ENCODE measurements around the gene ZBTB42. TPM values are rescaled to one million over a fixed set of nuclear protein-coding genes. Genes with fewer than 3 reads are reported as not detected.

The ZBTB42 gene
- total RNA-seq, 1 donor from 2014 or later: 2.4 TPM

DNA sequence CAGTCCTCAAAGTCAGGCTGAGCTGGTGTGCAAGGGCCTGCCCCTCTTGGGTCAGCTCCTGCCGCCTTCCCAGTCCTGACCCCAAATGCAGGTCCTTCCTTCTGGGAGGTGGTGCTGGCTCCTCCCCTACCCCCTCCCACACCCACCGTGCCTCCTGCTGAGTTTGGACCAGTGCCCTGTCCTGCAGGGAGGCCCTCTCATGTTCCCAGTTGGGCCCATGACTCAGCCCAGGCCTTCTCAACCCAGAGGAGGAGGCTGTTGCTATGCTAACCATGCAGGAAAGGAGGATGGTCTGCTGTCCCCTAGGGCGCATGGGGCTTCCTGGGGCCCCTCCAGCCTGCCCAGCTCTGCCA is 4.4 kb downstream of the ZBTB42 start:
- H3K9me3 Mint-ChIP-seq (ENCODE audit: unreplicated experiment): no peaks in the 10 kb centered on the region
- TF ChIP-seq, protein P1, sequence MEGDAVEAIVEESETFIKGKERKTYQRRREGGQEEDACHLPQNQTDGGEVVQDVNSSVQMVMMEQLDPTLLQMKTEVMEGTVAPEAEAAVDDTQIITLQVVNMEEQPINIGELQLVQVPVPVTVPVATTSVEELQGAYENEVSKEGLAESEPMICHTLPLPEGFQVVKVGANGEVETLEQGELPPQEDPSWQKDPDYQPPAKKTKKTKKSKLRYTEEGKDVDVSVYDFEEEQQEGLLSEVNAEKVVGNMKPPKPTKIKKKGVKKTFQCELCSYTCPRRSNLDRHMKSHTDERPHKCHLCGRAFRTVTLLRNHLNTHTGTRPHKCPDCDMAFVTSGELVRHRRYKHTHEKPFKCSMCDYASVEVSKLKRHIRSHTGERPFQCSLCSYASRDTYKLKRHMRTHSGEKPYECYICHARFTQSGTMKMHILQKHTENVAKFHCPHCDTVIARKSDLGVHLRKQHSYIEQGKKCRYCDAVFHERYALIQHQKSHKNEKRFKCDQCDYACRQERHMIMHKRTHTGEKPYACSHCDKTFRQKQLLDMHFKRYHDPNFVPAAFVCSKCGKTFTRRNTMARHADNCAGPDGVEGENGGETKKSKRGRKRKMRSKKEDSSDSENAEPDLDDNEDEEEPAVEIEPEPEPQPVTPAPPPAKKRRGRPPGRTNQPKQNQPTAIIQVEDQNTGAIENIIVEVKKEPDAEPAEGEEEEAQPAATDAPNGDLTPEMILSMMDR (IDR thresholded peaks at IDR 0.05; ENCODE audit: unreplicated experiment): no peak
- peaks cover 6% of the 10 kb centered on the region for H3K27me3 Mint-ChIP-seq (ENCODE audit: unreplicated experiment)
- H3K4me1 Mint-ChIP-seq (ENCODE audit: unreplicated experiment): no peaks in the 10 kb centered on the region
- no peak for DNase-seq (ENCODE audit: low spot score)
- H3K4me3 Mint-ChIP-seq (ENCODE audit: unreplicated experiment): no peak overlapping the region
- H3K36me3 Mint-ChIP-seq (ENCODE audit: low read depth, unreplicated experiment): no peaks in the 10 kb centered on the region
- no peak overlapping the region for H3K27ac Mint-ChIP-seq (ENCODE audit: unreplicated experiment)

DNA sequence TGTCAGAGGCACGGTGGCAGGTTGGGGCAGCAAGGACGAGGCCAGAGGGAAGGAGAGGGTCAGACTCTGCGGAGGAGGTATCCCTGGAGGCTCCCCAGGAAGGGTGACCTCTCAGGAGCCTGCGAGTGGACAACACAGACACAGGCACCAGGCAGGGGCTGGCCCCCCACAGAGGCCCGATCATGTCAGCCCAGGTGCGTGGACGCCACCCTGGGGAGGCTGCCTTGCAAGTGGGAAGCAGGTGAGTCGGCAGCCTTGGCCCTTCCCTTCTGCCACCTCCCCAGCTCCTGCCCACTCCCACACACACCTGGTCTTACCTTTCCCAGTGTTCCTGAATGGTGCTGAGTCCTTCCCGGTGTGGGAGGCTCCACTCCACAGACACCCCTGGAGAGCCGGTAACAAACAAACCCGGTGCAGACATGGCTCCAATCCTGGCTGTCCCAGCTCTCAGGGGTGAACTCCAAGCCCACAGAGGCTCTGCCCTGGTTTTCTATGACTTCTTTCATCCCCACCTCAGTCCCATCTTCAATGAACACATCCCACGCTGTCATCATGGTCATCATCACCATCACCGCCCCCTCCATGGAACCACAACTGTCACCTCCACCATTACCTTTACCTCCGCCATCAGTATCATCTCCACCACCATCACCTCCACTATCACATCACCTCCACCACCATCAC is 5.2 kb downstream of the ZBTB42 start:
- H3K9me3 Mint-ChIP-seq (ENCODE audit: unreplicated experiment): no peaks in the 10 kb centered on the region
- peaks cover 6% of the 10 kb centered on the region for H3K27me3 Mint-ChIP-seq (ENCODE audit: unreplicated experiment)
- peak overlapping the region; percentile 14 for H3K4me3 Mint-ChIP-seq (ENCODE audit: unreplicated experiment)
- DNase-seq (ENCODE audit: low spot score): no peak
- no peaks in the 10 kb centered on the region for H3K4me1 Mint-ChIP-seq (ENCODE audit: unreplicated experiment)
- TF ChIP-seq, protein P1 (IDR thresholded peaks at IDR 0.05; ENCODE audit: unreplicated experiment): no peak
- H3K36me3 Mint-ChIP-seq (ENCODE audit: low read depth, unreplicated experiment): no peaks in the 10 kb centered on the region
- H3K27ac Mint-ChIP-seq (ENCODE audit: unreplicated experiment): peak overlapping the region; percentile 15

DNA sequence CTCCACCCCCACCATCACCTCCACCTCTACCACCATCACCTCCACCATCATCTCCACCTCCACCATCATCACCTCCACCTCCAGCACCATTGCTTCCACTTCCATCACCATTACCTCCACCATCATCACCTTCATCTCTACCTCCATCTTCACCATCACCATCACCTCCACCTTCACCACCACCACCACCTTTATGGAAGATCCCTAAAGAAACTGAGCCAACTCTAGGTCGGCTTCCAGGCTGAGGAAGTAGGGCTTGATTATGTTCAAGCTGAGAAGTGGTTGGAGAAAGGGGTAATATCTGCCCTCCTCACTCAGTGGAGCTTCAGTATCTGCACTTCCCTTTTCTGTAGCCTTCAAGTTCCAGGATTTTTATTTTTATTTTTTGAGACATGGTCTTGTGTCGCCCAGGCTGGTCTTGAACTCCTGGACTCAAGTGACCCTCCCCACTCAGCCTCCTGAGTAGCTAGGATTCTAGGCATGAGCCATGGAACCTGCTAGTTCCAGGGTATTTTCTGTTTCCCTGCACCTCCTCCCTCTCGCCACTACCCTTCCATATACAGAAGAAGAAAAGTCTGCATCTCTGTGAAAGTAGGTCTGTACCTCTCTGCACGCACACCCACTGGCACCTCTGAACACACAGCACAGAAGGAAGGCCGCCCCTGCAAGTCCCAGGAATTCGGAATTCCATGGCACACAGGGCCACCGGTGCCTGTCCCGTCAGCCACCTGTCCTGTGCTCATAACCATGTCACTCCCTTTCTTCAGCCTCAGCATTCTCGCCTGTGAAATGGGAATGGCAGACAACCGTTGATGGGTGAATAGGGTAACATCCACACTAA is 5.9 kb downstream of the ZBTB42 start:
- Mint-ChIP-seq H3K4me1 (ENCODE audit: unreplicated experiment) (no peaks in the 10 kb centered on the region), H3K36me3 (ENCODE audit: low read depth, unreplicated experiment) (no peaks in the 10 kb centered on the region), H3K27me3 (ENCODE audit: unreplicated experiment) (peaks cover 9% of the 10 kb centered on the region), H3K27ac (ENCODE audit: unreplicated experiment) (peak overlapping the region; percentile 15), H3K4me3 (ENCODE audit: unreplicated experiment) (no peak overlapping the region), H3K9me3 (ENCODE audit: unreplicated experiment) (no peaks in the 10 kb centered on the region)
- TF ChIP-seq, protein P1 (IDR thresholded peaks at IDR 0.05; ENCODE audit: unreplicated experiment): no peak
- no peak for DNase-seq (ENCODE audit: low spot score)

DNA sequence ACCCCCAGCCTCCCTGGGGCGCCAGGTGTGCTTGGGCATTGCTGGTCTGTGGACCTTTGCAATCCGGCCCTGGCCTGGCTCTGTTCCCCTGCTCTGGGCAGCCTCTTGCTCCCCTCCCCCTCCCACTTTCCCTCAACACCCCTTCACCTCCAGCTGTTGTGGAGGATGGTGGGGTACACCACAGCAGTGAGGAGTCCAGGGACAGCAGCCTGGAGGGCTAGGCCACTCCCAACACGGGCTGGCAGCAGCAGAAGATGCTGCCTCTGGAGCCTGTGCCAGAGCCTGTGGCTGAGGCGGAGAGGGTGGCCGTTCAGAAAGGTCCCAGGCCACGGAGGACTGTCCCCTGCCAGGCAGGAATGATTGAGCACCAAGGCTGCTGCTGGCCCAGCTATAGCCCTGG is 7.6 kb downstream of the ZBTB42 start:
- H3K9me3 Mint-ChIP-seq (ENCODE audit: unreplicated experiment): no peaks in the 10 kb centered on the region
- H3K36me3 Mint-ChIP-seq (ENCODE audit: low read depth, unreplicated experiment): no peaks in the 10 kb centered on the region
- H3K4me1 Mint-ChIP-seq (ENCODE audit: unreplicated experiment): no peaks in the 10 kb centered on the region
- H3K27me3 Mint-ChIP-seq (ENCODE audit: unreplicated experiment): peaks cover 5% of the 10 kb centered on the region
- TF ChIP-seq, protein P1 (IDR thresholded peaks at IDR 0.05; ENCODE audit: unreplicated experiment): no peak
- no peak overlapping the region for H3K4me3 Mint-ChIP-seq (ENCODE audit: unreplicated experiment)
- DNase-seq (ENCODE audit: low spot score): no peak
- H3K27ac Mint-ChIP-seq (ENCODE audit: unreplicated experiment): no peak overlapping the region

DNA sequence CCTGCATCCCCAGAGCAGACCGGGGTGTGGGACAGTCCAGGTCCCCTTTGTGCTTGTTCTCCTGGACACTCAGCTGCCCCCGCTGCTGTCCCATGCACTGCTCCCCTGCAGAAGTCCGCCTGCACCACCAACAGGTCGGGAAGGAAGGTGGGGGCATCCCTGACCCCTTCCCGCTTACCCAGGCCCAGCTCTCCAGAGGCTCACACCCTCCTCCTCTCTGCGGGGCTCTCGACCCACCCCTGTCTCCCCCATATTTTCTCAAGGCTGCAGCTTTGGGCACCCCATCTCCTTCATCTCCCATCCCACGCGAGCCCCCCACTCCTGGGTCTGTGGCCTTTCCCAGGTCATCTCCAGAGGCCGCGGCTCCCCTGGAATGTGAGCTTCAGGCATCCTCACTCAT is 9.4 kb downstream of the ZBTB42 start:
- no peak overlapping the region for H3K27ac Mint-ChIP-seq (ENCODE audit: unreplicated experiment)
- peaks cover 12% of the 10 kb centered on the region for H3K27me3 Mint-ChIP-seq (ENCODE audit: unreplicated experiment)
- no peak overlapping the region for H3K4me3 Mint-ChIP-seq (ENCODE audit: unreplicated experiment)
- no peaks in the 10 kb centered on the region for H3K4me1 Mint-ChIP-seq (ENCODE audit: unreplicated experiment)
- TF ChIP-seq, protein P1 (IDR thresholded peaks at IDR 0.05; ENCODE audit: unreplicated experiment): no peak
- no peaks in the 10 kb centered on the region for H3K36me3 Mint-ChIP-seq (ENCODE audit: low read depth, unreplicated experiment)
- H3K9me3 Mint-ChIP-seq (ENCODE audit: unreplicated experiment): no peaks in the 10 kb centered on the region
- no peak for DNase-seq (ENCODE audit: low spot score)
